NCI-H146 treated with DMSO at 0.1 percent for 48 hours (cell line): ENCODE results near the gene NPAS3.

Source experiments
- DNase-seq: peaks from one replicate; lab custom pipeline; 2025; ENCODE audit not compliant: unreplicated experiment; lab: John Stamatoyannopoulos, UW

Gene NPAS3

DNA sequence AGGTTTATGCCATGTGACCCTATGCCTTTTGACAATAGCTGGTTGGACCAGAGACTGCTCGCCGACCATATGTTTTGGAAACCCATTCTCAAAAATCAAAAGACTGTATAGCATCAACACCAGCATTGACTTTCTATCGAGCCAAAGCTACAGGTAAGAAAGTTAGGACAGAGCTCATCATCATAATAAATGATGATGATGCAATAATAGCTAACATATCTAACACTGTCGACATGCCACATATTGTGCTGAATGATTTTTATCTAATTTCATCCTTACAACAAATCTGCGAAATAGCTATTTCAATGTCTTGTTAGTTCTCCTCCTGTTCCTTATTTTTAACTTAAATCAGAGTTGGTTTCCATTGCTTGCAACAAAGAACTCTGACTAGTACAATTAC is 909.3 kb downstream of the NPAS3 start:
- DNase-seq, result no peak

GRCh38 chr14:33848706-33849454 is 910.2 kb downstream of the NPAS3 start:
- no peak for DNase-seq

GRCh38 chr14:33849455-33849801 is 910.7 kb downstream of the NPAS3 start:
- no peak for DNase-seq

DNA sequence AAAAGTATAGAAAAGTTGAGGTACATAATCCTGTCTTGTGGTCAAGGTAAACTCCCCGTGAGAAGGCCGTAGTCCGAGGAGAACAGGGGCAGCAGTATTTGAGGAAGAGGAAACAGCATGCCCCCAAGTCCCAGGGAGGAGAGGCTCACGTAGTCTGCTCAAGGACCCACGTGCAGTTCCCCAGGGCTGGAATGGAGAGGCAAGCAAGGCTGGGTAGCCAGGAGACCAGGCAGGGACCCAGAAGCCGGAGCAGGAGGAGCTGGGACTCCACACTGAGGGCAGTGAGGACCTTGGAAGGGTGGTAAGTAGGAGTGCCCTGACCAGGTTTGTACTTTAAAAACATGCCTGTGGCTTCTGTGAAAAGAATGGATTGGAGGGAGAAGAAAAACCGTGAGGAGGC is 912.1 kb downstream of the NPAS3 start:
- no peak for DNase-seq

DNA sequence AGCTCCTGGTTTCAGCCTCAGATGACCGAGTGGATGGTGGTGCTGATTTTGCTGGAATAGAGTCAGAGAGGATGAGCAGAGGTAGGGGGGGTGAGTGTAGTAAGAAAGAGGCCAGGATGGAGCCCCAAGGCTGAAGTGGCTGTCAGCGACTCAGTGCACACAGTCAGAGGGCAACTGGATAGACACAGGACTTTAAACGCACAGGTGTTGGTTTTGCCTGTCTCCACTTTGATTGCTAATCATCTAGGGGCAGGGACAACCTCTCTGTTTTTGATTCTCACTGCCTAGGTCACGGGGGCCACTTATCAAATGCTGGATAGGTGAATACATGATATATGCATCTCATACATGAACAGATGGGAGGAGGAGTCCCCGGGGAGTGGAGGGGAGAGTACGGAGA is 912.7 kb downstream of the NPAS3 start:
- no peak for DNase-seq

DNA sequence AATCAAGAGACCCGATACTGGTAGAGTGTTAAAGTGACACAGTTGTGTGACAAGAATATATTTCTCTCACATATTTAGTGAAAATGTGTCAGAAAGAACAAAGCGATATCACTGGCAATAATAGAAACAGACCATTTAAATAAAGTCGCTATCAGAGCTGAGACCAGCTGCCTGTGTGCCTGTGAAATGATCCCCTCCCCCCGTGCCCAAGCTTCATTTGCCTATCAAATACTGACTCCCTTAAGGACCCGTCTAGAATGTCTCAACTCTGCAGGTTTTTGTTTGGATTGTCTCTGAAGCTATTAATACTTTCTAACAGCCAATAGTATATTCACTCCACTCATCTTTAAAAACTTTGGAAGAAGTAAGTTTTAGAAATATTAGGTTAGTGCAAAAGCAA is 913.3 kb downstream of the NPAS3 start:
- no peak for DNase-seq
